ENCODE measurements around the gene TPSB2. TPM values are rescaled to one million over a fixed set of nuclear protein-coding genes. Genes with fewer than 3 reads are reported as not detected.

The TPSB2 gene
- total RNA-seq, 6 experiments from 2014 or later, result 0.24 to 1.6 (median 0.83) TPM; not detected in 2

Other genes starting within 250 kb of the TPSB2 start
- under 1 TPM in 3 of 6 experiments, not detected in 3; 0.07 to 0.13 (median 0.09) TPM for gene SOX8, start 248.4 kb downstream of the TPSB2 start, total RNA-seq
- not detected for gene SSTR5, start 157.4 kb downstream of the TPSB2 start, total RNA-seq
- gene C1QTNF8, start 133.9 kb downstream of the TPSB2 start, total RNA-seq, result not detected
- 10 to 100 TPM in 1 of 6 experiments, 1 to 10 TPM in 3, under 1 TPM in 2; 0.56 to 14.0 (median 5.0) TPM for gene CACNA1H, start 77.1 kb downstream of the TPSB2 start, total RNA-seq
- under 1 TPM in 3 of 6 experiments, not detected in 3; 0.20 to 0.43 (median 0.43) TPM for gene TPSG1, start 4.9 kb downstream of the TPSB2 start, total RNA-seq
- gene TPSAB1, start 10.5 kb upstream of the TPSB2 start, total RNA-seq, result 1 to 10 TPM in 1 of 6 experiments, under 1 TPM in 4, not detected in 1; 0.39 to 1.1 (median 0.81) TPM
- gene TPSD1, start 25.9 kb upstream of the TPSB2 start, total RNA-seq, result not detected
- 10 to 100 TPM; 25.0 to 48.0 (median 39.3) TPM for gene UBE2I, start 79.5 kb upstream of the TPSB2 start, total RNA-seq
- gene BAIAP3, start 103.5 kb upstream of the TPSB2 start, total RNA-seq, result 1 to 10 TPM; 5.4 to 7.6 (median 5.8) TPM
- gene TSR3, start 121.7 kb upstream of the TPSB2 start, total RNA-seq, result 10 to 100 TPM; 20.7 to 66.5 (median 24.5) TPM
- gene GNPTG, start 121.7 kb upstream of the TPSB2 start, total RNA-seq, result 10 to 100 TPM; 44.3 to 72.8 (median 63.0) TPM
- 10 to 100 TPM in 4 of 6 experiments, 1 to 10 TPM in 2; 9.0 to 14.2 (median 12.0) TPM for gene UNKL, start 184.5 kb upstream of the TPSB2 start, total RNA-seq
- 10 to 100 TPM in 1 of 6 experiments, 1 to 10 TPM in 5; 5.6 to 11.5 (median 6.0) TPM for gene UQCC4, start 190.6 kb upstream of the TPSB2 start, total RNA-seq
- not detected for gene PERCC1, start 200.9 kb upstream of the TPSB2 start, total RNA-seq
- gene CCDC154, start 214.4 kb upstream of the TPSB2 start, total RNA-seq, result 1 to 10 TPM in 2 of 6 experiments, under 1 TPM in 3, not detected in 1; 0.25 to 1.7 (median 0.79) TPM
- 10 to 100 TPM; 36.0 to 50.8 (median 40.8) TPM for gene CLCN7, start 244.8 kb upstream of the TPSB2 start, total RNA-seq

Data from right lobe of liver (tissue), 5 donors.